HepG2 (cell line): ENCODE data around the gene DNAJB12. TPM values are rescaled to one million over a fixed set of nuclear protein-coding genes. Genes with fewer than 3 reads are reported as not detected.

ENCODE experiments used
- ATF7 ChIP-seq, 2 experiments: fragments of 450-650 bp in 1 of 2; sonication (generic) in 1 of 2; formaldehyde crosslinking in 1 of 2; IDR thresholded peaks; 2 replicates each; pipeline versions ENCODE4 v1.4.0 to v1.6.1; 2016 to 2020; ENCODE audit warnings: antibody characterized with exemption in 1 of 2, mild to moderate bottlenecking in 1 of 2, missing genetic modification reagents in 1 of 2
- BCLAF1 ChIP-seq: fragments of 450-650 bp; IDR thresholded peaks from 2 replicates; pipeline ENCODE4 v1.6.1; 2017; ENCODE audit warnings: mild to moderate bottlenecking
- GATAD1 ChIP-seq: IDR thresholded peaks from 2 replicates; pipeline ENCODE4 v1.6.1; 2016; ENCODE audit warnings: missing genetic modification reagents, missing compliant biosample characterization
- HOXD1 ChIP-seq: sonication (generic); formaldehyde crosslinking; IDR thresholded peaks from 2 replicates; pipeline ENCODE4 v1.5.0; 2020; ENCODE audit warnings: missing genetic modification reagents
- KLF9 ChIP-seq: IDR thresholded peaks from 2 replicates; pipeline ENCODE4 v1.6.1; 2016; ENCODE audit warnings: low read depth
- MAZ ChIP-seq, 2 experiments: sonication (generic) in 1 of 2; formaldehyde crosslinking in 1 of 2; IDR thresholded peaks; 2 replicates each; pipeline versions ENCODE4 v1.5.0 to v1.6.1; 2012 to 2020; ENCODE audit warnings: low read depth in 2 of 2, mild to moderate bottlenecking in 2 of 2, borderline replicate concordance in 1 of 2, improper control_type of control experiment in 1 of 2, low read length in 1 of 2, missing genetic modification reagents in 1 of 2, moderate library complexity in 1 of 2
- MBNL3 ChIP-seq: fragments of 250-450 bp; sonication (Bioruptor Pico); conservative IDR thresholded peaks from 2 replicates; pipeline ENCODE4 v1.8.0; 2022; ENCODE audit warnings: mild to moderate bottlenecking, inconsistent platforms
- PAWR ChIP-seq: sonication (generic); formaldehyde crosslinking; IDR thresholded peaks from 2 replicates; pipeline ENCODE4 v1.4.0; 2020; ENCODE audit warnings: missing genetic modification reagents, mild to moderate bottlenecking, borderline replicate concordance
- REXO4 ChIP-seq: sonication (generic); formaldehyde crosslinking; IDR thresholded peaks from 2 replicates; pipeline ENCODE4 v1.8.0; 2022; ENCODE audit warnings: missing genetic modification reagents, mild to moderate bottlenecking, borderline replicate concordance
- RFX1 ChIP-seq: fragments of 450-650 bp; IDR thresholded peaks from 2 replicates; pipeline ENCODE4 v1.6.1; 2017
- SOX6 ChIP-seq, 2 experiments: fragments of 450-650 bp in 1 of 2; sonication (generic) in 1 of 2; formaldehyde crosslinking in 1 of 2; IDR thresholded peaks; 2 replicates each; pipeline versions ENCODE4 v1.4.0 to v1.6.1; 2017 to 2020; ENCODE audit warnings: antibody characterized with exemption in 1 of 2, mild to moderate bottlenecking in 1 of 2, missing genetic modification reagents in 1 of 2
- ZFY ChIP-seq: sonication (generic); formaldehyde crosslinking; IDR thresholded peaks from 2 replicates; pipeline ENCODE4 v1.4.0; 2020; ENCODE audit warnings: missing genetic modification reagents
- ZNF343 ChIP-seq: sonication (generic); formaldehyde crosslinking; IDR thresholded peaks from 2 replicates; pipeline ENCODE4 v1.4.0; 2020; ENCODE audit warnings: mild to moderate bottlenecking, missing genetic modification reagents
- ZNF564 ChIP-seq: sonication (generic); formaldehyde crosslinking; IDR thresholded peaks from 2 replicates; pipeline ENCODE4 v1.8.1; 2023; ENCODE audit warnings: mild to moderate bottlenecking, missing genetic modification reagents
- ZNF614 ChIP-seq: IDR thresholded peaks from 2 replicates; pipeline ENCODE4 v1.6.1; 2018; ENCODE audit warnings: missing biosample characterization, missing genetic modification reagents, inconsistent platforms, borderline replicate concordance
- ZNF7 ChIP-seq: IDR thresholded peaks from 2 replicates; pipeline ENCODE4 v1.6.1; 2016; ENCODE audit warnings: missing biosample characterization, missing genetic modification reagents
- ZNF839 ChIP-seq: sonication (generic); formaldehyde crosslinking; IDR thresholded peaks from 2 replicates; pipeline ENCODE4 v1.4.0; 2020; ENCODE audit warnings: missing genetic modification reagents, mild to moderate bottlenecking, borderline replicate concordance
- polyA plus RNA-seq, 8 experiments: library from polyadenylated mRNA; depleted of rRNA in 3 of 8; stranded (reverse) in 7 of 8; unstranded in 1 of 8; fragments of >200 nt; fragmentation: Illumina TruSeq in 4 of 8; extraction: Trizol in 4 of 8; gene quantifications; 2 replicates each; pipeline versions ENCODE4 v1.2.1 to v1.2.3, GENCODE V29; 2011 to 2016; ENCODE audit warnings: low read depth in 4 of 8, missing spikeins in 1 of 8, mixed read lengths in 1 of 8; ENCODE audit not compliant: insufficient read depth in 1 of 8
- total RNA-seq, 5 experiments: library from RNA; depleted of rRNA; stranded (reverse); fragments of >200 nt; fragmentation: Illumina TruSeq; extraction: Trizol; gene quantifications; 2 replicates each; pipeline ENCODE4 v1.2.3, GENCODE V29; 2016; ENCODE audit warnings: low read depth in 1 of 5
- TF ChIP-seq, protein P1 (sequence below): sonication (generic); formaldehyde crosslinking; IDR thresholded peaks from 2 replicates; pipeline ENCODE4 v1.5.0; 2020; ENCODE audit warnings: mild to moderate bottlenecking, missing genetic modification reagents
- TF ChIP-seq, protein P2 (sequence below): sonication (generic); formaldehyde crosslinking; IDR thresholded peaks from 2 replicates; pipeline ENCODE4 v1.4.0; 2020; ENCODE audit warnings: mild to moderate bottlenecking, missing genetic modification reagents
- TF ChIP-seq, protein P3 (sequence below): sonication (generic); formaldehyde crosslinking; IDR thresholded peaks from 2 replicates; pipeline ENCODE4 v1.4.0; 2020; ENCODE audit warnings: mild to moderate bottlenecking, missing genetic modification reagents
- TF ChIP-seq, protein P4 (sequence below): sonication (generic); formaldehyde crosslinking; IDR thresholded peaks from 2 replicates; pipeline ENCODE4 v1.8.1; 2023; ENCODE audit warnings: mild to moderate bottlenecking, missing genetic modification reagents

Gene DNAJB12
- total and polyA plus RNA-seq, 2 of the 13 experiments (the other 11 are each of a cell fraction or from before 2014, with no cell fraction given): 10.8 to 18.2 TPM

- TF ChIP-seq ATF7 (IDR thresholded peaks at IDR 0.05): no peak
- no peak for TF ChIP-seq ATF7 (CRISPR knock-in tag; IDR thresholded peaks at IDR 0.05)
- TF ChIP-seq SOX6 (IDR thresholded peaks at IDR 0.05): no peak
- peak; percentile 28; the same call in 1 of the 2 replicates for TF ChIP-seq SOX6 (CRISPR knock-in tag; IDR thresholded peaks at IDR 0.05)
- no peak for TF ChIP-seq ZNF839
- peak; percentile 36; the same call in 1 of the 2 replicates for TF ChIP-seq ZNF614
- TF ChIP-seq, protein P1, sequence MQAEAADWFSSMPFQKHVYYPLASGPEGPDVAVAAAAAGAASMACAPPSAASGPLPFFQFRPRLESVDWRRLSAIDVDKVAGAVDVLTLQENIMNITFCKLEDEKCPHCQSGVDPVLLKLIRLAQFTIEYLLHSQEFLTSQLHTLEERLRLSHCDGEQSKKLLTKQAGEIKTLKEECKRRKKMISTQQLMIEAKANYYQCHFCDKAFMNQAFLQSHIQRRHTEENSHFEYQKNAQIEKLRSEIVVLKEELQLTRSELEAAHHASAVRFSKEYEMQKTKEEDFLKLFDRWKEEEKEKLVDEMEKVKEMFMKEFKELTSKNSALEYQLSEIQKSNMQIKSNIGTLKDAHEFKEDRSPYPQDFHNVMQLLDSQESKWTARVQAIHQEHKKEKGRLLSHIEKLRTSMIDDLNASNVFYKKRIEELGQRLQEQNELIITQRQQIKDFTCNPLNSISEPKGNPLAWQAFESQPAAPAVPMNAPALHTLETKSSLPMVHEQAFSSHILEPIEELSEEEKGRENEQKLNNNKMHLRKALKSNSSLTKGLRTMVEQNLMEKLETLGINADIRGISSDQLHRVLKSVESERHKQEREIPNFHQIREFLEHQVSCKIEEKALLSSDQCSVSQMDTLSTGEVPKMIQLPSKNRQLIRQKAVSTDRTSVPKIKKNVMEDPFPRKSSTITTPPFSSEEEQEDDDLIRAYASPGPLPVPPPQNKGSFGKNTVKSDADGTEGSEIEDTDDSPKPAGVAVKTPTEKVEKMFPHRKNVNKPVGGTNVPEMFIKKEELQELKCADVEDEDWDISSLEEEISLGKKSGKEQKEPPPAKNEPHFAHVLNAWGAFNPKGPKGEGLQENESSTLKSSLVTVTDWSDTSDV (CRISPR knock-in tag): no peak
- TF ChIP-seq MBNL3 (CRISPR knock-in tag): no peak
- no peak for TF ChIP-seq ZNF7 (CRISPR knock-in tag)
- peak; percentile 45; the same call in 1 of the 2 replicates for TF ChIP-seq ZFY
- TF ChIP-seq RFX1: no peak
- no peak for TF ChIP-seq HOXD1 (CRISPR knock-in tag)
- TF ChIP-seq GATAD1: no peak
- TF ChIP-seq, protein P2, sequence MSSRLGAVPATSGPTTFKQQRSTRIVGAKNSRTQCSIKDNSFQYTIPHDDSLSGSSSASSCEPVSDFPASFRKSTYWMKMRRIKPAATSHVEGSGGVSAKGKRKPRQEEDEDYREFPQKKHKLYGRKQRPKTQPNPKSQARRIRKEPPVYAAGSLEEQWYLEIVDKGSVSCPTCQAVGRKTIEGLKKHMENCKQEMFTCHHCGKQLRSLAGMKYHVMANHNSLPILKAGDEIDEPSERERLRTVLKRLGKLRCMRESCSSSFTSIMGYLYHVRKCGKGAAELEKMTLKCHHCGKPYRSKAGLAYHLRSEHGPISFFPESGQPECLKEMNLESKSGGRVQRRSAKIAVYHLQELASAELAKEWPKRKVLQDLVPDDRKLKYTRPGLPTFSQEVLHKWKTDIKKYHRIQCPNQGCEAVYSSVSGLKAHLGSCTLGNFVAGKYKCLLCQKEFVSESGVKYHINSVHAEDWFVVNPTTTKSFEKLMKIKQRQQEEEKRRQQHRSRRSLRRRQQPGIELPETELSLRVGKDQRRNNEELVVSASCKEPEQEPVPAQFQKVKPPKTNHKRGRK (CRISPR knock-in tag): no peak
- no peak for TF ChIP-seq BCLAF1
- TF ChIP-seq REXO4 (CRISPR knock-in tag): no peak
- TF ChIP-seq MAZ (IDR thresholded peaks at IDR 0.05; ENCODE audit: borderline replicate concordance, low read depth, low read length): no peak
- no peak for TF ChIP-seq MAZ (CRISPR knock-in tag; IDR thresholded peaks at IDR 0.05; ENCODE audit: low read depth)
- TF ChIP-seq, protein P3, sequence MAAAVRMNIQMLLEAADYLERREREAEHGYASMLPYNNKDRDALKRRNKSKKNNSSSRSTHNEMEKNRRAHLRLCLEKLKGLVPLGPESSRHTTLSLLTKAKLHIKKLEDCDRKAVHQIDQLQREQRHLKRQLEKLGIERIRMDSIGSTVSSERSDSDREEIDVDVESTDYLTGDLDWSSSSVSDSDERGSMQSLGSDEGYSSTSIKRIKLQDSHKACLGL (CRISPR knock-in tag): no peak
- TF ChIP-seq PAWR: no peak
- no peak for TF ChIP-seq ZNF343 (CRISPR knock-in tag)
- no peak for TF ChIP-seq KLF9 (CRISPR knock-in tag)
- TF ChIP-seq ZNF564: no peak
- TF ChIP-seq, protein P4, sequence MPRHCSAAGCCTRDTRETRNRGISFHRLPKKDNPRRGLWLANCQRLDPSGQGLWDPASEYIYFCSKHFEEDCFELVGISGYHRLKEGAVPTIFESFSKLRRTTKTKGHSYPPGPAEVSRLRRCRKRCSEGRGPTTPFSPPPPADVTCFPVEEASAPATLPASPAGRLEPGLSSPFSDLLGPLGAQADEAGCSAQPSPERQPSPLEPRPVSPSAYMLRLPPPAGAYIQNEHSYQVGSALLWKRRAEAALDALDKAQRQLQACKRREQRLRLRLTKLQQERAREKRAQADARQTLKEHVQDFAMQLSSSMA (CRISPR knock-in tag): no peak
Measured at GRCh38 chr10:72308320-72308987, 46.3 kb downstream of the DNAJB12 start (continued).
